ENCODE measurements around the gene ALPL.

The ALPL gene

DNA sequence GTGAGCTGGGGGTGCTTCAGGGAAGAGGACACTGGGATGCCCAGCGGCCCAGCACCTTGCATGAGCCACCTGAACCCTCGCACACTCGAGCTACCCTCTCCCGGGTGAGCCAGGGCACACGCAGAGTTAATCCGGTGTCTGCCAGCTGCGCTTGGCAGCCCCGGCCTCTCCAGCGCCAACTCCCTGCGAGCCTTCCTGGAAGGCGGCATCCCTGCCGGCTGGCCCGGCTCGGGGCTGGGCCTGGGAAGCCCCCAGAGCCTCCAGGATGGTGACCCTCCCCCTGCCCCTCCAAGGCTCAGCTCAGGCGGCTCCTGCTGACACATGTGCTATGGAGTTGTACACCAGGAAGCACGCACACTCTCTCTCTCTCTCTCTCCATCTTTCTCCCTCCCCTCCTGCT lies 111.3 kb downstream of the ALPL start:
- TF ChIP-seq SIN3A (IDR thresholded peaks at IDR 0.05; ENCODE audit: borderline replicate concordance, insufficient read depth, low read length) (no peak), POLR2AphosphoS5 (IDR thresholded peaks at IDR 0.05; ENCODE audit: low read depth, low read length) (no peak), FOXP2 (optimal IDR thresholded peaks at IDR 0.05; ENCODE audit: borderline replicate concordance, extremely low read depth, extremely low read length, insufficient read depth) (no peak), TAF1 (IDR thresholded peaks at IDR 0.05; ENCODE audit: borderline replicate concordance, insufficient read depth, low read length) (no peak)
- TF ChIP-seq, protein P1, sequence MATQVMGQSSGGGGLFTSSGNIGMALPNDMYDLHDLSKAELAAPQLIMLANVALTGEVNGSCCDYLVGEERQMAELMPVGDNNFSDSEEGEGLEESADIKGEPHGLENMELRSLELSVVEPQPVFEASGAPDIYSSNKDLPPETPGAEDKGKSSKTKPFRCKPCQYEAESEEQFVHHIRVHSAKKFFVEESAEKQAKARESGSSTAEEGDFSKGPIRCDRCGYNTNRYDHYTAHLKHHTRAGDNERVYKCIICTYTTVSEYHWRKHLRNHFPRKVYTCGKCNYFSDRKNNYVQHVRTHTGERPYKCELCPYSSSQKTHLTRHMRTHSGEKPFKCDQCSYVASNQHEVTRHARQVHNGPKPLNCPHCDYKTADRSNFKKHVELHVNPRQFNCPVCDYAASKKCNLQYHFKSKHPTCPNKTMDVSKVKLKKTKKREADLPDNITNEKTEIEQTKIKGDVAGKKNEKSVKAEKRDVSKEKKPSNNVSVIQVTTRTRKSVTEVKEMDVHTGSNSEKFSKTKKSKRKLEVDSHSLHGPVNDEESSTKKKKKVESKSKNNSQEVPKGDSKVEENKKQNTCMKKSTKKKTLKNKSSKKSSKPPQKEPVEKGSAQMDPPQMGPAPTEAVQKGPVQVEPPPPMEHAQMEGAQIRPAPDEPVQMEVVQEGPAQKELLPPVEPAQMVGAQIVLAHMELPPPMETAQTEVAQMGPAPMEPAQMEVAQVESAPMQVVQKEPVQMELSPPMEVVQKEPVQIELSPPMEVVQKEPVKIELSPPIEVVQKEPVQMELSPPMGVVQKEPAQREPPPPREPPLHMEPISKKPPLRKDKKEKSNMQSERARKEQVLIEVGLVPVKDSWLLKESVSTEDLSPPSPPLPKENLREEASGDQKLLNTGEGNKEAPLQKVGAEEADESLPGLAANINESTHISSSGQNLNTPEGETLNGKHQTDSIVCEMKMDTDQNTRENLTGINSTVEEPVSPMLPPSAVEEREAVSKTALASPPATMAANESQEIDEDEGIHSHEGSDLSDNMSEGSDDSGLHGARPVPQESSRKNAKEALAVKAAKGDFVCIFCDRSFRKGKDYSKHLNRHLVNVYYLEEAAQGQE (IDR thresholded peaks at IDR 0.05; ENCODE audit: insufficient read depth in 1 of 2, low read depth in 2 of 2, low read length in 2 of 2), result no peak

DNA sequence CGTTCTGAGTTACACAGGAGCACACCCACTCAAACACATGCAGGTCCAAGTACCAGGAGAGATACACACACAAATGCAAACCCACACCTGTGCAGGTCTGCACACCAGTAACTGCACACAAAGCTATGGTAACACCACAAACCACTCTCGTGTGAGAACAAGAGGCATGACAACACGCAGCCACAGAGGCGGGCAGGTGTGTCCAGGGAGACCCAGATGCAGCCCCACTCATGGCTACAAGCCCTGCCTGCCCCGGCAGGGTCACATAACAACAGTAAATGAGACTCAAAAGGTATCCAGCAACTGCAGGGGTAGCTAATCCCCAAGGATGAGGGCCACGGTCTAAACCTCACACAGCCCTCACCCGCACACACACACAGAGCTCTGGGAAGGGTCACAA lies 111.8 kb downstream of the ALPL start:
- no peak for TF ChIP-seq FOXP2 (optimal IDR thresholded peaks at IDR 0.05; ENCODE audit: borderline replicate concordance, extremely low read depth, extremely low read length, insufficient read depth)
- no peak for TF ChIP-seq SIN3A (IDR thresholded peaks at IDR 0.05; ENCODE audit: borderline replicate concordance, insufficient read depth, low read length)
- no peak for TF ChIP-seq TAF1 (IDR thresholded peaks at IDR 0.05; ENCODE audit: borderline replicate concordance, insufficient read depth, low read length)
- TF ChIP-seq, protein P1 (IDR thresholded peaks at IDR 0.05; ENCODE audit: insufficient read depth in 1 of 2, low read depth in 2 of 2, low read length in 2 of 2), result no peak
- TF ChIP-seq POLR2AphosphoS5 (IDR thresholded peaks at IDR 0.05; ENCODE audit: low read depth, low read length), result no peak

GRCh38 chr1:21621761-21622436 lies 112.7 kb downstream of the ALPL start:
- TF ChIP-seq SIN3A (IDR thresholded peaks at IDR 0.05; ENCODE audit: borderline replicate concordance, insufficient read depth, low read length) (no peak), FOXP2 (optimal IDR thresholded peaks at IDR 0.05; ENCODE audit: borderline replicate concordance, extremely low read depth, extremely low read length, insufficient read depth) (no peak), TAF1 (IDR thresholded peaks at IDR 0.05; ENCODE audit: borderline replicate concordance, insufficient read depth, low read length) (no peak), POLR2AphosphoS5 (IDR thresholded peaks at IDR 0.05; ENCODE audit: low read depth, low read length) (no peak)
- TF ChIP-seq, protein P1 (IDR thresholded peaks at IDR 0.05; ENCODE audit: insufficient read depth in 1 of 2, low read depth in 2 of 2, low read length in 2 of 2), result no peak

DNA sequence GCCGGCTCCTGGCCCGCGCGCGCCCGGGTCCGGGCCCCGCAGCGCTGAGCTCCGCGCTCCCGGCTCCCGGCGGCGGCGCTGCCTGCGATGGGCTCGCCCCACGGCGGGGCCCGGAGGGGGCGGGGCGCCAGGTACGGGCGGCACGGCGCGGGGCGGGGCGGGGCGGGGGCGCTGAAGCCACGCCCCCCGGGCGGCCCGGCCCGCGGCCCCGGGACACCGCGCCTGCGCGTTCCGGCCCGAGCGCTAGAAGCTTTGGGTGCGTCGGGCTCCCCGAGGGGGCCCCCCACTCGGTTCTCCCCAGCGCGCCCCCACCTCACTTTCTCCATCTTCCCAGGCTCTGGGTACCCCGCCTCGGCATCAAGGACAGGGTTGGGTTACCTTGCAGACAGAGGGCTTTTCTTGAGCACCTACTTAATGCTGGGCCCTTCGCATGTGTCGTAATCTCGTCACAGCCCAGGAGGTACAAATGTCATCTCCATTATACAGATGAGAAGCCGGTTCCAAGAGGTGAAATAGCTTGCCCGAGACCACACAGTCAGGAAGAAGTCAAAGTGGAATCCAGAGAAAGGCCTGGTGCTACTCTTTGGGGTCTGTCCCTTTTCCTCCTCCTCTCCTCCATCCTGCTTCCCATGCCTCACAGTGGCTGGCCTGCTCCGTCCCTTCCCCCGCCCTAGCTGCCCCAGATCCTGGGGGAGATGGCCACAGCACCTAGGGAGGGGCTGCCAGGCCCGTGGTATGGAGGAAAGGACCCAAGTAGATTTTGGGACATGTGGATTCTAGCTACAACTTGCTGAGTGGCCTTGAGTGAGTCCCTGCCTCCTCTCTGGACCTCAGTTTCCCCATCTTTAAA lies 113.5 kb downstream of the ALPL start:
- TF ChIP-seq FOXP2 (optimal IDR thresholded peaks at IDR 0.05; ENCODE audit: borderline replicate concordance, extremely low read depth, extremely low read length, insufficient read depth) (no peak), POLR2AphosphoS5 (IDR thresholded peaks at IDR 0.05; ENCODE audit: low read depth, low read length) (no peak), TAF1 (IDR thresholded peaks at IDR 0.05; ENCODE audit: borderline replicate concordance, insufficient read depth, low read length) (no peak), SIN3A (IDR thresholded peaks at IDR 0.05; ENCODE audit: borderline replicate concordance, insufficient read depth, low read length) (no peak)
- TF ChIP-seq, protein P1 (IDR thresholded peaks at IDR 0.05; ENCODE audit: insufficient read depth in 1 of 2, low read depth in 2 of 2, low read length in 2 of 2), result no peak
